K562 (cell line): ENCODE results near the gene GLIPR1. TPM values are rescaled to one million over a fixed set of nuclear protein-coding genes. Genes with fewer than 3 reads are reported as not detected.
A peak's percentile ranks its signal among the peaks of the same experiment; 100 is the strongest.

Experiments used
- FOXP4 ChIP-seq: sonication (generic); formaldehyde crosslinking; IDR thresholded peaks from 2 replicates; pipeline ENCODE4 v1.8.0; 2022; ENCODE audit warnings: mild to moderate bottlenecking, missing genetic modification reagents, borderline replicate concordance
- FUS ChIP-seq: fragments of 200-400 bp; formaldehyde crosslinking; optimal IDR thresholded peaks from 2 replicates; pipeline ENCODE3; 2017; ENCODE audit warnings: low read depth, low read length
- HMGXB4 ChIP-seq: sonication (generic); formaldehyde crosslinking; IDR thresholded peaks from 2 replicates; pipeline ENCODE4 v1.8.1; 2023; ENCODE audit warnings: mild to moderate bottlenecking, missing genetic modification reagents
- NFRKB ChIP-seq: fragments of 450-650 bp; IDR thresholded peaks from 2 replicates; pipeline ENCODE4 v1.6.1; 2016; ENCODE audit warnings: low read depth
- NFYB ChIP-seq: IDR thresholded peaks from 2 replicates; pipeline ENCODE4 v1.6.1; 2011; ENCODE audit warnings: mild to moderate bottlenecking, moderate library complexity; ENCODE audit not compliant: insufficient read length; ENCODE audit errors: extremely low read depth
- NR3C1 ChIP-seq: sonication (generic); formaldehyde crosslinking; IDR thresholded peaks from 2 replicates; pipeline ENCODE4 v1.8.1; 2022; ENCODE audit warnings: missing genetic modification reagents
- PHB2 ChIP-seq: fragments of 450-650 bp; IDR thresholded peaks from 2 replicates; pipeline ENCODE4 v1.6.1; 2017; ENCODE audit warnings: low read depth
- PHF8 ChIP-seq: fragments of 200-600 bp; sonication (generic); IDR thresholded peaks from 2 replicates; pipeline ENCODE4 v1.6.1; 2012; ENCODE audit warnings: mixed run types, mild to moderate bottlenecking, inconsistent platforms, low read length, moderate library complexity, borderline replicate concordance
- PRMT5 ChIP-seq: sonication (generic); formaldehyde crosslinking; IDR thresholded peaks from 2 replicates; pipeline ENCODE4 v1.5.0; 2020; ENCODE audit warnings: missing genetic modification reagents
- RNF219 ChIP-seq: fragments of 250-450 bp; sonication (Bioruptor Pico); IDR thresholded peaks from 2 replicates; pipeline ENCODE4 v1.5.0; 2022; ENCODE audit warnings: mild to moderate bottlenecking
- SRF ChIP-seq, 2 experiments: fragments of 250-450, 450-650 bp in 1 of 2; sonication (Bioruptor Pico) in 1 of 2; sonication (generic) in 1 of 2; formaldehyde crosslinking; IDR thresholded peaks; 2 replicates each; pipeline versions ENCODE4 v1.5.0 to v1.5.1; 2020 to 2022; ENCODE audit warnings: mild to moderate bottlenecking in 1 of 2, missing genetic modification reagents in 1 of 2
- TSC22D4 ChIP-seq: fragments of 450-650 bp; IDR thresholded peaks from 2 replicates; pipeline ENCODE4 v1.6.1; 2016; ENCODE audit warnings: missing genetic modification characterization, missing biosample characterization, control low read depth
- UBTF ChIP-seq, 2 experiments: IDR thresholded peaks; 2 replicates each; pipeline ENCODE4 v1.6.1; 2012; ENCODE audit warnings: improper control_type of control experiment in 2 of 2, low read depth in 2 of 2, low read length in 2 of 2, borderline replicate concordance in 1 of 2
- ZNF239 ChIP-seq: fragments of 250-450 bp; sonication (Bioruptor Pico); IDR thresholded peaks from 2 replicates; pipeline ENCODE4 v1.4.0; 2020; ENCODE audit warnings: mild to moderate bottlenecking
- polyA plus RNA-seq, 8 experiments: library from polyadenylated mRNA; depleted of rRNA in 4 of 8; stranded (reverse) in 5 of 8; unstranded in 3 of 8; fragments of >200 nt; fragmentation: Nextera tagmentation in 2 of 8; fragmentation: Illumina TruSeq in 1 of 8; extraction: Ambion mirVana in 2 of 8; extraction: Trizol in 1 of 8; gene quantifications; 2 replicates each; pipeline versions ENCODE4 v1.2.1 to v1.2.3, GENCODE V29; 2011 to 2014; ENCODE audit warnings: inconsistent platforms in 1 of 8, missing spikeins in 1 of 8
- total RNA-seq, 7 experiments: library from RNA; depleted of rRNA in 6 of 7; stranded (reverse); fragments of >200 nt in 6 of 7; fragmentation: Illumina TruSeq in 2 of 7; extraction: Trizol in 2 of 7; gene quantifications; 2 replicates each; pipeline versions ENCODE4 v1.2.1 to v1.2.3, GENCODE V29; 2011 to 2021; ENCODE audit warnings: low replicate concordance in 1 of 7

GLIPR1 gene
- total and polyA plus RNA-seq, 9 of the 15 experiments (the other 6 are each of a cell fraction or from before 2014, with no cell fraction given), result 0.26 to 2.1 (median 1.2) TPM

GRCh38 chr12:75511116-75512048 is 30.8 kb downstream of the GLIPR1 start, which contains the start of gene KRR1 (continued):
- TF ChIP-seq UBTF (IDR thresholded peaks at IDR 0.05; ENCODE audit: borderline replicate concordance in 1 of 2, low read depth in 2 of 2, low read length in 2 of 2), result 0 out of 4 replicates have a peak, but pooled peaks of 1 of the 2 experiments have one; percentile 62
- TF ChIP-seq HMGXB4 (CRISPR knock-in tag), result no peak
- TF ChIP-seq NFYB, result peak; percentile 79
- TF ChIP-seq PHF8, result peak; percentile 90
- TF ChIP-seq RNF219 (CRISPR knock-in tag), result no peak
- no peak for TF ChIP-seq NR3C1 (CRISPR knock-in tag)
- TF ChIP-seq TSC22D4, result no peak
- no peak for TF ChIP-seq FOXP4 (CRISPR knock-in tag)
- TF ChIP-seq ZNF239 (CRISPR knock-in tag), result no peak
- TF ChIP-seq NFRKB, result peak; percentile 93
- no peak for TF ChIP-seq PRMT5 (CRISPR knock-in tag)
- TF ChIP-seq PHB2, result no peak
- TF ChIP-seq SRF (CRISPR knock-in tag; IDR thresholded peaks at IDR 0.05), result 0 out of 4 replicates have a peak, but pooled peaks of 1 of the 2 experiments have one; percentile 30
- TF ChIP-seq FUS, result no peak
